Esophagus muscularis mucosa (tissue), 3 donors: ENCODE results near the gene IL4R.

Experiments
- CTCF ChIP-seq, 3 experiments: fragments of 200-600 bp in 2 of 3; fragments of 450-650 bp in 1 of 3; sonication (generic) in 2 of 3; IDR thresholded peaks; one replicate each; pipeline ENCODE4 v1.5.1; 2017 to 2019; ENCODE audit warnings: antibody characterized with exemption in 3 of 3, mild to moderate bottlenecking in 2 of 3, moderate library complexity in 1 of 3
- POLR2A ChIP-seq: fragments of 450-650 bp; IDR thresholded peaks from one replicate; pipeline ENCODE4 v1.6.1; 2017; ENCODE audit warnings: antibody characterized with exemption, moderate library complexity, mild to moderate bottlenecking, low read depth
- POLR2AphosphoS5 ChIP-seq, 2 donors: sonication (generic); formaldehyde crosslinking; IDR thresholded peaks; one replicate each; pipeline ENCODE4 v1.6.1; 2017; ENCODE audit warnings: antibody characterized with exemption in 2 of 2

DNA sequence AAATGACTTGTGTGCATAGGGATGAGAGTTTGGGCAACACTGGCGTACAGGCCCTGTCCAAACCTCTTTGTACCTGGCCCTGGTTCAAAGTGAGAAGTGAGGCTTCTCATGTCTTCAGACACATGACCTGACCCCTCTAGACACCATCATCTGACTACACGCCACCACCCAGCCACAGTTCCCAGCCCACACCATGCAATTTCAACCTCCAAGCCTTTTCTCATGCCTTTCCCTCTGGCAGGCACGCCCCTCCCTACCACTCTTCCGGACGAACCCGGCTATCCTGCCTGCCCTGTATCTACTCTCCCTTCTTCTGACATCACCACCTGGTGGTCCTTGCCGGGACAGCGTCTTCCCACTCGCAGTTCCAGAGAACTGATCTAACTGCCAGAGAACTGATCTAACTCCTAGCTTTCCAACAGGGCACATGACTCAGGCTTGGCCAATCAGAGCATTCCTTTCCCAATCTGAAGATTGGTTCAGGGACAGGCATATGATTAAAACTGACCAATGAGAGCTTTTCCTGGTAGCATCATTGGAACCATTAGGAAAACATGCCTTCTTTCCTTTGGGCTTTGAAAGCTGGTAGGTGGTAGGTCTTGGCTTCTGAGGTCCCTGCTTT lies 61.1 kb downstream of the IL4R start:
- TF ChIP-seq CTCF (IDR thresholded peaks at IDR 0.05) = peak; percentile 41 to 56 (median 42)
- peak; percentile 27 to 36 for TF ChIP-seq POLR2AphosphoS5 (IDR thresholded peaks at IDR 0.05)
- TF ChIP-seq POLR2A = no peak
